ENCODE data around the gene RPA1. TPM values are rescaled to one million over a fixed set of nuclear protein-coding genes. Genes with fewer than 3 reads are reported as not detected.

The RPA1 gene
- polyA plus RNA-seq, 3 donors, result 18.5 to 27.4 (median 23.8) TPM

DNA sequence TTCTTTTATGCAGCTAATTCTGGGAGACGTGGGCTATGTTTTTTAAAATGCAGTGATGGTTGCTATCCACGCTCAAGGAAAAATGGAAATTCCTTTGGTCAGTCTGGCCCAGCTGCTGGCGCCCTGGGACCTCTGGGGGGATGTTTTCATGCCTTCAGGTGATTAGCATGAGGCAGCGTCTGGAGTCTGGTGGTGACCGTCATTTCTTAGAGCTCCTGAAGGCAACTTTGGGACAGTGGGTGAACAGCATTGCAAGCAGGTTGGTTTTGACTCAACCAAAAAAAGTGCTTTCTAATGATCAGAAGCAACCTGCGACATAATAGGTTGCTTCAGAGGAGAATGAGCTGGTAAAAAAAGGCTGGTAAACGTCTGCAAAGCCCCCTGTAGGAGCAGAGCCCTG lies 82.3 kb downstream of the RPA1 start:
- peaks cover 12% of the 10 kb centered on the region for H3K4me1 Mint-ChIP-seq
- H3K36me3 Mint-ChIP-seq, result no peaks in the 10 kb centered on the region
- DNase-seq, result no peak
- Histone ChIP-seq H3K79me2 (ENCODE audit: insufficient read depth, low read length) (no peaks in the 10 kb centered on the region), H2AFZ (ENCODE audit: insufficient read depth, low read depth, low read length, poor library complexity, severe bottlenecking) (no peak overlapping the region), H3K9ac (ENCODE audit: insufficient read depth, low read length, poor library complexity, severe bottlenecking) (no peak overlapping the region), H3K27me3 (ENCODE audit: control insufficient read depth in 2 of 2, insufficient read depth in 2 of 2, low read length in 2 of 2) (peaks cover 29 to 40% of the 10 kb centered on the region in 2 donors), H3K9me3 (replicated peaks in 1 of 2; ENCODE audit: control insufficient read depth in 1 of 2, insufficient read depth in 1 of 2, low read length in 2 of 2) (peaks cover 0 to 9% of the 10 kb centered on the region in 2 donors), H3K4me3 (replicated peaks in 1 of 3; ENCODE audit: low read depth in 2 of 3, low read length in 3 of 3) (no peak overlapping the region), H3K36me3 (replicated peaks in 1 of 2; ENCODE audit: control insufficient read depth in 1 of 2, insufficient read depth in 2 of 2, low read length in 2 of 2) (no peaks in the 10 kb centered on the region), H4K20me1 (ENCODE audit: insufficient read depth, low read length) (no peaks in the 10 kb centered on the region), H3K27ac (ENCODE audit: low read depth in 1 of 2, low read length in 2 of 2) (no peak overlapping the region), H3K4me2 (replicated peaks; ENCODE audit: extremely low read depth, low read length, poor library complexity, severe bottlenecking) (no peak overlapping the region), H3K4me1 (ENCODE audit: control insufficient read depth in 1 of 2, insufficient read depth in 2 of 2, low read length in 2 of 2) (peaks cover 4 to 9% of the 10 kb centered on the region in 2 donors)
- TF ChIP-seq, protein P1, sequence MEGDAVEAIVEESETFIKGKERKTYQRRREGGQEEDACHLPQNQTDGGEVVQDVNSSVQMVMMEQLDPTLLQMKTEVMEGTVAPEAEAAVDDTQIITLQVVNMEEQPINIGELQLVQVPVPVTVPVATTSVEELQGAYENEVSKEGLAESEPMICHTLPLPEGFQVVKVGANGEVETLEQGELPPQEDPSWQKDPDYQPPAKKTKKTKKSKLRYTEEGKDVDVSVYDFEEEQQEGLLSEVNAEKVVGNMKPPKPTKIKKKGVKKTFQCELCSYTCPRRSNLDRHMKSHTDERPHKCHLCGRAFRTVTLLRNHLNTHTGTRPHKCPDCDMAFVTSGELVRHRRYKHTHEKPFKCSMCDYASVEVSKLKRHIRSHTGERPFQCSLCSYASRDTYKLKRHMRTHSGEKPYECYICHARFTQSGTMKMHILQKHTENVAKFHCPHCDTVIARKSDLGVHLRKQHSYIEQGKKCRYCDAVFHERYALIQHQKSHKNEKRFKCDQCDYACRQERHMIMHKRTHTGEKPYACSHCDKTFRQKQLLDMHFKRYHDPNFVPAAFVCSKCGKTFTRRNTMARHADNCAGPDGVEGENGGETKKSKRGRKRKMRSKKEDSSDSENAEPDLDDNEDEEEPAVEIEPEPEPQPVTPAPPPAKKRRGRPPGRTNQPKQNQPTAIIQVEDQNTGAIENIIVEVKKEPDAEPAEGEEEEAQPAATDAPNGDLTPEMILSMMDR (IDR thresholded peaks at IDR 0.05), result no peak
- H3K4me3 Mint-ChIP-seq, result no peak overlapping the region
- no peak overlapping the region for H3K27ac Mint-ChIP-seq
- intact Hi-C loops (cut with micrococcal nuclease), result loop anchor here in 1 of 2 donors (10.0 kb wide), 1 partner anchor 833 kb away; the partner anchor contains the start of gene CCDC92B
- WGBS (ENCODE audit: insufficient coverage), result 86% methylated on average over 7 of the region's 7 CpGs
- H3K27me3 Mint-ChIP-seq (ENCODE audit: low read depth in 3 of 3), result peaks cover 49 to 73% (median 62%) of the 10 kb centered on the region in 3 donors
- peaks cover 0 to 8% (median 3%) of the 10 kb centered on the region in 7 donors for H3K9me3 Mint-ChIP-seq

DNA sequence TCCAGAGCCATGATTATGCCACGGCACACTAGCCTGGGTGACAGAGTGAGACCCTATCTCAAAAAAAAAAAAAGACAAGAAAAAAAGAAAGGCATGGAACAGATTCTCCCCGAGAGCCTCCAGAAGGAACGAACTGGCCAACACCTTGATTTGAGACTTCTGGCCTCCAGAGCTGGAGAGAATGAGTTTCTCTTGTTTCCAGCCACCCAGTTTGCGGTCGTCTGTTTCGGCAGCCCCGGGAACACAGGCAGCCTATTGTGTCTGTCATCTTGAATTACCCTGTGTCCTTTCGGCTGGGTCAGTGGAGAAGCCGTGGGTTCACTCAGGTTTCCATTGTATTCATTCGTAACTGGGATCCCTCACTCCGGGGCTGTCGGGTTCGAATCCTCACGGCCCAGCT lies 83.9 kb downstream of the RPA1 start:
- H3K9me3 ChIP-seq (replicated peaks in 1 of 2; ENCODE audit: control insufficient read depth in 1 of 2, insufficient read depth in 1 of 2, low read length in 2 of 2), result no peaks in the 10 kb centered on the region
- Mint-ChIP-seq H3K36me3 (no peaks in the 10 kb centered on the region), H3K4me3 (no peak overlapping the region), H3K27ac (no peak overlapping the region), H3K27me3 (ENCODE audit: low read depth in 3 of 3) (peaks cover 34 to 58% (median 48%) of the 10 kb centered on the region in 3 donors), H3K9me3 (peaks cover 0 to 2% (median 0%) of the 10 kb centered on the region in 7 donors), H3K4me1 (peaks cover 5% of the 10 kb centered on the region)
- peaks cover 15 to 24% of the 10 kb centered on the region in 2 donors for H3K27me3 ChIP-seq (ENCODE audit: control insufficient read depth in 2 of 2, insufficient read depth in 2 of 2, low read length in 2 of 2)
- peaks cover 0 to 1% of the 10 kb centered on the region in 2 donors for H3K4me1 ChIP-seq (ENCODE audit: control insufficient read depth in 1 of 2, insufficient read depth in 2 of 2, low read length in 2 of 2)
- 96% methylated on average over 13 of the region's 14 CpGs for WGBS (ENCODE audit: insufficient coverage)
- H3K4me3 ChIP-seq (replicated peaks in 1 of 3; ENCODE audit: low read depth in 2 of 3, low read length in 3 of 3), result no peak overlapping the region
- no peaks in the 10 kb centered on the region for H4K20me1 ChIP-seq (ENCODE audit: insufficient read depth, low read length)
- no peak overlapping the region for H3K9ac ChIP-seq (ENCODE audit: insufficient read depth, low read length, poor library complexity, severe bottlenecking)
- no peak for DNase-seq
- TF ChIP-seq, protein P1 (IDR thresholded peaks at IDR 0.05), result no peak
- H2AFZ ChIP-seq (ENCODE audit: insufficient read depth, low read depth, low read length, poor library complexity, severe bottlenecking), result no peak overlapping the region
- H3K36me3 ChIP-seq (replicated peaks in 1 of 2; ENCODE audit: control insufficient read depth in 1 of 2, insufficient read depth in 2 of 2, low read length in 2 of 2), result no peaks in the 10 kb centered on the region
- H3K27ac ChIP-seq (ENCODE audit: low read depth in 1 of 2, low read length in 2 of 2), result no peak overlapping the region
- intact Hi-C loops (cut with micrococcal nuclease), result loop anchor here in 1 of 2 donors (10.0 kb wide), 1 partner anchor 831 kb away; the partner anchor contains the start of gene CCDC92B
- H3K4me2 ChIP-seq (replicated peaks; ENCODE audit: extremely low read depth, low read length, poor library complexity, severe bottlenecking), result no peak overlapping the region
- no peaks in the 10 kb centered on the region for H3K79me2 ChIP-seq (ENCODE audit: insufficient read depth, low read length)

Measured in CD14-positive monocyte (primary cell).